NCI-H510A (cell line): Measurements from ENCODE around the gene ABITRAM.
"Not testable (repeated sequence)": the region's sequence is repeated elsewhere in the genome, so short reads cannot be mapped to it uniquely, and the experiment has no call there.

Source experiments
- DNase-seq: peaks from one replicate; lab custom pipeline; 2025; lab: John Stamatoyannopoulos, UW

Gene ABITRAM

DNA sequence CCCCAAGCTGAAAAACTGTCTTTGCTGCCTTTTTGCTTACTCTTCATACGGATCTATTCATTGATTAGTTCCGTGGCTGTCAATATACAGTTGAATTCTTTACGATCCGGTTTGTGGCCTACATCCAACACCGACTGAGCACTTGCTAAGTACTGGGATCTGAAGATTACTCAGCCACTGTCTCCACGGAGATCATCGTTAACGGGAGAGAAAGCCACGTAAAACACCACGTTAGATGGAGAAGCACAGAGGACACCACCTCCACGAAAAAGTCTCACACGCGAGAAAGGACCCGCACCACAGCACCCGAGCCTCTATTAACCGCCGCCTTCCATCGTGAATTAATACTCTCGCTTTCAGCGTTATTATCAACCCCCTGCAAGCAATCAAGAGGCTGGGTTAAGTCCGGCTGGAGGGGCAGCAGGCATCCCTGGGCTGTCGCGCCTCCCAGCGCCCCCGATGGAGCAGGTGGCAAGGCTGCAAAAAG is 926 bp upstream of the ABITRAM start:
- no peak for DNase-seq

GRCh38 chr9:108933718-108934322 is 380 bp upstream of the ABITRAM start, which contains the start of gene ELP1:
Gene ELP1 (minus strand): TSS chr9:108934124. CDS start chr9:108931146, 2,978 bp downstream.
- DNase-seq: peak; percentile 88

DNA sequence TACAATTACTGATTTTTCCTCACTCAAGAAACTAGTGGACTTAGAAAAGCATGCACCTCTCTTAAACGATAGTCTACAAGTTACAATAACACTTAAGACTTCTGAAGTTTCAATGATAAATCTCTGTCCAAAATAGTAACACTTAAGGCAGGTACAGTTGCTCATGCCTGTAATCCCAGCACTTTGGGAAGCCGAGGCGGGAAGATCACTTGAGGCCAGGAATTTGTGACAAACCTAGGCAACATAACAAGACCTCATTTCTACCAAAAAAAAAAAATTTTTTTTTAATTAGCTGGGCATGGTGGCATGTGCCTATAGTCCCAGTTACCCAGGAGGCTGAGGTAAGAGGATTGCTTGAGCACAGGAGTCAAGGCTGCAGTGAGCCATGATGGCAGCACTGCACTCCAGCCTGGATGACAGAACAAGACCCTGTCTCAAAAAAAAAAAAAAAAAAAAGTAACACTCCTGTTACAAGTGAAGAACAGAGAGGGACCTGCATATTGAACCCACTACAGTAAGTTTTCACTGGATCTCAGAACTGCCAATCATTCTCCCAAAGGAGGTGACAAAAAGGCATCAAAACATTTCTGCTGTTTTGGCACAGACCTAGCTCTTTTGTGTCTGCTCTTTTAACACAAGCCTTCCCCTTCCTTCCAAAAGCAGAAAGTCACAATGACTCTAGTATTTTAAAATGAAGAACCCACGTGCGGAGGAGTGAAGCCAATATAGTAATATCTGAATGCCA is 3.5 kb downstream of the ABITRAM start:
- DNase-seq: no peak

- DNase-seq: no peak
Measured at GRCh38 chr9:108939975-108940374, 5.8 kb downstream of the ABITRAM start.

DNA sequence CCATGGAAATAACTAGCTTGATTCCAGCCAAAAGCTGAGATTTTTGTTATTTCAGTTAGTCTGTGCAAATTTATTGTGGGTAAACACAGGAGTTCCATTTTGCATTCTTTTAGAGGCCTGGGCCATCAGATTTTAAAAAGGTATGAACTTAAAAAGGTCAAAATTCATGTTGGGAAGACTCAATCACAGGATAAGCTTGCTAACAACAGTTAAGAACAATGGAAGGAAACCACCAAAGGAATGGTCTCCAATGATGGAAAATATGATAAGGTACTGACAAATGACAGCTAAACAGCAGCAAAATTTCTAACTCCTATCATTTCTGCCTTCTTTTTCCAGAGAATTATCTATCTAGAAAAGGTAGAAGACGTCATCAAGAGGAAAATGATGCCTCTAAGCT is 16.0 kb downstream of the ABITRAM start:
- DNase-seq: no peak

DNA sequence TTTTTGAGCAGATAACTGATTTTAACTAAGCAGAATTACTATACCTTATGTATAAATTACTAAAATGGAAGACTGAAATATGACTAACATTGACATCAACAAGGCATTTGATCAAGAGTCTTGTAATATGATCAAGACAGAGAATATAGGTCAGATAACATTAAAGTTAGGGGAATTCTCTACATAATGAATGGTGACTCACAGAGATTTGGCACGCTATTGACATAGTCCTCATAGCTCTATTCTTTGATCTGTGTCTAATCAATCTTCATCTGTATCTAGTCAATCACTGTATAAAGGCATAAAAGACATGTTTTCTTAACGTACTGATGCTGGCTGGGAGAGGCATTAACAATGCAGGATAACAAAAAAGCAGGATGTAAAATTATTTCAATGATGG is 17.4 kb downstream of the ABITRAM start:
- no peak for DNase-seq

DNA sequence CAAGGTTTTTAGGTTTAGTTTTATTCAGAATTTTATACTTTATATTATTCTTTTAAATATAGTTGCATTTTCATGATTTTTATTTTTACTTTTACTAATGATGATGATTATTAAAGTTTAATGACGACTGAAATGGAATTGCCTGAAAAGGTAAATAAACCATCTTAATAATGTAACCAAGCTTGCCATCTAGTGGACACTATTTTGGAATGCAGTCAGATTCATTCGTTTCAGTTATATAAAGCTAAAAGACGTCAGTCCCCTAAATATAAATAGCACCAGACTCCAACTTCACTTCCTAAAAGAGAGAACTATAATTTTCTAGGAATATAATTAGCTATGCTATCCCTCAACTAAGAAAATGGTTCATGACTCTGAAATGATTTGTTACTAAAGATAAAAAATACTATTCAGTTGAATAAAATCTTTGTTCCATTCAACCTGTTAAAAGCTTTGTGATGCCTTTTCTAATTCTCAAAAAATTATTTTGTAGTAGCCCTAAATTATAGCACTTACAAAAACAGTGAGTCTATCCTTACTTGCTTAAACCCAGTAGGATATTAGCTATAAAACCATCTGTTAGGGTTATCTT is 19.9 kb downstream of the ABITRAM start:
- DNase-seq: no peak

GRCh38 chr9:108956022-108956630 is 21.9 kb downstream of the ABITRAM start:
- DNase-seq: no peak

DNA sequence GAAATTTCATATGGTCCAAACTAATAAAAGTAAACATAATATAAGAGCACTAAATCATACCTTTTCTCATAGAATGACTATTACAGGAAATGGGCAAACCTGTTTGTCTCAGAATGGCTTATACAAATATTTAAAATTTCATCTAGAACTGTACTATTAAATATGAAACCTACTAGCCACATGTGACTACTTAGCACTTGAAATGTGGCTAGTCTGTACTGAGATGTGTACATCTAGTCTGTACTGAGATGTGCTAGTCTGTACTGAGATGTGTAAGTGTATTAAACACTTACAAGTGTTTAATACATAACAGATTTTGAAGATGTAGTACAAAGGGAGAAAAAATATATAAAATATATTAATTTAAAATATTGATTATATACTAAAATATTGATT is 22.4 kb downstream of the ABITRAM start:
- no peak for DNase-seq

DNA sequence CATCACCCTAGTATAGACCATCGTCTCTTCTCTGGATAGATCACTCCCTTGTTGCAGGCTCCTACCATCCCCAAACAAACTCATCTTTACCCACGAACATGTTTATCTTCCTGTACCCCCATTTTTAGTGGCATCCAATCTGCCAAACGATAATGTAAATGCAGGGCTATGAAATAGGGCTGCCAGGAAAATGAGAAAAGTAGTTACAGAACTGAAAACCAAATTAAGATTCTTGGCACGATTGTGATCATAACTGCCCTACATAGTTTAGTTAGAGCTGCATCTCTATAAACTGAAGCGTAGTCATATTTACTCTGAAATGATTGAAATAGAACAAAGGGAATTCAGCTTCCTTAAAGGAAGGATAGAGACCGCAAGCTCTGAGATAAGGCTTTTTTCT is 26.1 kb downstream of the ABITRAM start:
- DNase-seq: no peak

DNA sequence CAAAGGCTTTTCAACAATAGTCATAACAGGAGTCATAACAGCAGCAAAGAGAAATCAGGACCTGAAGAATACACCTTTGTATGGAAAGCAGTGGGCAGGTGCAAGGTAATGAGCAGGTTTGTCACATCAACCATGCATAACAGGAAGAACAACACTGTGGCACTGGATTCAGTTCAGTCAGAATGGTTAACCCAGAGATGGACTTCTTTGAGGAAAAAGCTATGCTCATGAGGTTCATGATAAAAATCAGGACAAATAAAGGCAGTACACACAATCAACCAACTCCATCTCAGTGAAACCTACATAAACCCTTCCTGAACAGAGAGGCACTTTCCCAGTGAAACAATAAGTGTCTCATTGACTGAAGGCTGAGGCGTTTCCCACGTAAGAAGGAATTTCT is 27.0 kb downstream of the ABITRAM start:
- DNase-seq: no peak

DNA sequence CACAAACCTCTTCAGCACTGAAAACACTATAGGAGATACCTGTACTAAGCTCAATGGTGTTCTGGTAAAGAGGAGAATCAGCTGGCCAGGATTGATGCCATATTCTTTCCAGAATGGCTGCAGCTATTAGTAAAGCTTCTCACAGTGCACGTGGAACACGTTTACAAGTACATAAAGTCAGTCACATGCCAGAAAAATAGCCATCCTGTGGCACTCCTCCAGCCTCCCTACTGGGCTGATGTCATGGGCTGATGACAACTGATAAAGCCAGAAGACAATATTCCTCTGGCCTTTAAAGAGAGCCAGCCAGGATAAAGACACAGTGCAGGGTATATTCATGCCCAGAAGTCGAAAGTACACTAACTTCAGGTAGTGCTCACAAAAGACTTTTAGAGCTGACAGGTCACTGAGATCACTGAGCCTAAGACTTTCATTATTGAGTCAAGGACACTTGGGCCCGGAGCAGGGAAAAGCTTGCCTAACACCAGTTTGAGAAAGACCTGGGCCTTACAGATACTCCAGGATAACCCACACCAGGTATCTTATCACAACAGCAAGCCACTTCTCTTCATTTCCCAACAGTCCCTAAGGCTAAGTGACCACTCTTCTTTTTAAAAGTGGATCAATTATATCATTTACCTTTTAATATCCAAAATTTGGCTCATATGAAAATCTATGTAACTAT is 29.4 kb downstream of the ABITRAM start:
- no peak for DNase-seq

DNA sequence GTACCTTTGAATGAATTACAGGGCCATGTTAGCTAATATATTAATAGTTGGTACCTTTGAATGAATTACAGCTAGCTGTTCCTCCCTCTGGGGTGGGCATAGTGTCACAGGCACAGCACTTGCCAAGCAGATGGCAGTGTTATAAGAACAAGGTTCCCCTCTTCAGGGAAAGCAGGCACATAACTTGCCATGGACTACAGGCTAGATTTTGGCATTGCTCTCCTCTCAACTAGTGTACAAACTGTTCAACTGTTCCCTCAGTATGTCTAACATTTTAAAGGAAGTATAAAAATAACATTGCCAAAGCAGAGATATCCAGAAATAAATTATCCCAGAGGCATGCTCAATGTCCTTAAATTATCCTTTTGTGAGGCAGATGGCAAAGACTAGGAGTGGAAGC is 33.7 kb downstream of the ABITRAM start:
- DNase-seq: no peak

DNA sequence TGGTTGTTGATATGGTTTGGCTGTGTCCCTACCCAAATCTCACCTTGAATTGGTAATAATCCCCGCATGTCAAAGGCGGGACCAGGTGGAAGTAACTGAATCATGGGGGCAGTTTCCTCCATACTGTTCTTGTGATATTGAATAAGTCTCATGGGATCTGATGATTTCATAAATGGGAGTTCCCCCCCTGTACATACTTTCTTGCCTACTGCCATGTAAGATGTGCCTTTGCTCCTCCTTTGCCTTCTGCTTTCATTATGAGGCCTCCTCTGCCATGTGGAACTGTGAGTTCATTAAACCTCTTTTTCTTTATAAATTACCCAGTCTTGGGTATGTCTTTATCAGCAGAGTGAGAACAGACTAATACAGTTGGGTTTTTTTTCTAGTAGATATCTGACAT is 37.2 kb downstream of the ABITRAM start:
- not testable (repeated sequence) for DNase-seq

GRCh38 chr9:108972186-108972585 is 38.0 kb downstream of the ABITRAM start:
- DNase-seq: no peak

DNA sequence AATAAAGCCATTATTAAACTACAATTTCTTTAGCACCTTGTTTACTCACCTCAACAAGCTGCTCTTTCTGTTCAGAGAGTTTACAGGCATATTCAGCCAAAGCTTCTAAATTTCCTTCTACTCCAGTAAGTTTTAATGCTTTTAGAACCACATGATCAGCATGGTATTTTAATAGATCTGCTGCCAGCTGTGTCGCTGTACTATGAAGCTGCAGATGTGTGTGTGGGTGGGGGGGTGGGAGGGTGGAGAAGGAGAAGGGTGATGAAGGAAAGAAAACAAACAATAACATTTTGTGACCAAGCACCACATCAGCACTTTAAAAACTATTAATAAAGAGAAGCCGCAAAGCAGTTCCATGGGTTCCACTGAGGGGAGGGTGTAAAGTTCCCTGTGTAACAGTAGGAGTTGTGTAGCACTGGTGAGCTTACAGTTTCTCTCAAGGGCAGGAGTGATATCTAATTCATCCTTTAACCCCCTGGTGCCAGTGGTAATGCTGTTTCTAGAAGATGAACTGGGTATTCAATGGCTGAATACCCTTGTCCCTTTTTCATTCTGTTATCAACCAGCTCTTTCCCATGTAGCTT is 38.5 kb downstream of the ABITRAM start:
- no peak for DNase-seq

- no peak for DNase-seq
Measured at GRCh38 chr9:108973895-108974294, 39.7 kb downstream of the ABITRAM start.

DNA sequence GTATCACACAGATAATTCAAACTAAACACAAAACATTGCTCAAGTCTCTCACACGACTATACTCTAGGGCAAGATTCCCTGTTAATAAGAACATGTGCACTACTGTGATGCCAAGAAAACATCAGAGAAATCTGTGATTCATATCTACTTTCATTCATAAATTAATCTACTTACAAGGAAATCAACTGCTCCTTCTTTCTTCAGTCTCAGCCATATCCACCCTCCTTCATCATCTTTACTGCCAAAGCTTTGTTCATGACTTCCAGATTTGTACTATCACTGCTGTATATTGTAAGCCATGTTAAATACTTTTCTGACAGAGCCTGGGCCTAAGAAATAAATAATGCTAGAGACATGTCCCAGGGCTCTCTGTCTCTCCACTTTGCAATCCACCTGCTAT is 44.0 kb downstream of the ABITRAM start:
- no peak for DNase-seq

DNA sequence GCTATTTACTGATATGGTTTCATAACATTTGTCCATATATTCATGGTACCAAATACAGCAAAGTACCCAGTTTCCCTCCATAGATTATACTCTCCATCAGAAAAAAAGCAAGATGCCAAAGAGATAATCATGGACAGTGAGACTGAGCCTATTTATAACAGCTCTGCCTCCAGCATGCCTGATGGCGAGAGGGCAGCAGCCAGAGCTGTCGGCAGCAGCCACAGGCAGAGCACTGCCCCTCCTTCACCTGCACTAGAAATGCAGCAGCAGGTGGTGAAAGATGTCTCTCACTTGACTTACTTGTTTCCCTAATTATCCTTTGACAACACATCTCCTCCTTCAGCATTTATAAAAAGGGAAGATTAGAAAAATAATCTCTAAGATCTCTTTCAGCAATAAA is 46.7 kb downstream of the ABITRAM start:
- DNase-seq: no peak

DNA sequence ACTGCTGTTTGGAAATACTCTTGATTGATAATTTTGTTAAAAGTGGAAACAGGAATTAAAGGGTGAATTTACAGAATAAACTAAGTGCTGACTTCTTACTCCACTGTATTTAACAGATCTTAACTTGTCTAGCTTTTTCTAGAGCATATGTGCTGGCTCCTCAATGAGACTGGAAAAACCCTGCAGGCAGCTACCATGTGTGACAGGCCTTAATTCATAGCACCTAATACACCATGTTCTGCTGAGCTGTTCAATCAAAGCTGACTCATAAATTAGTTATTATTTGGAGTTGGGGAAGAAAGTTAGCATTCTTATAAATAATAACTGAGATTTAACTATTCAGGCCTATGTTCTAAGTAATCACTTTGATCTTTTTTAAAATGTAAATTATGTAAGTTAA is 49.7 kb downstream of the ABITRAM start:
- no peak for DNase-seq
